BLaER1 treated with 17β-estradiol and CSF1 and Interleukin-3, amounts not matched to agents 10 nM and 100 nM (cell line): ENCODE results near the gene IQCK.

Source experiments
- H3K27ac ChIP-seq, 11 experiments: shearing (Covaris generic); formaldehyde crosslinking; 2 replicates each; pipeline ENCODE4 v1.8.1; 2022
- H3K27me3 ChIP-seq, 11 experiments: shearing (Covaris generic); formaldehyde crosslinking; 2 replicates each; pipeline ENCODE4 v1.8.1; 2022
- H3K36me3 ChIP-seq, 11 experiments: shearing (Covaris generic); formaldehyde crosslinking; 2 replicates each; pipeline ENCODE4 v1.8.1; 2022
- H3K4me1 ChIP-seq, 10 experiments: shearing (Covaris generic); formaldehyde crosslinking; 2 replicates each; pipeline ENCODE4 v1.8.1; 2022
- H3K4me2 ChIP-seq, 11 experiments: shearing (Covaris generic); formaldehyde crosslinking; 2 replicates each; pipeline ENCODE4 v1.8.1; 2022
- H3K4me3 ChIP-seq, 10 experiments: shearing (Covaris generic); formaldehyde crosslinking; 2 replicates each; pipeline ENCODE4 v1.8.1; 2022
- H3K9ac ChIP-seq, 11 experiments: shearing (Covaris generic); formaldehyde crosslinking; 2 replicates each; pipeline ENCODE4 v1.8.1; 2022
- H3K9me3 ChIP-seq, 11 experiments: shearing (Covaris generic); formaldehyde crosslinking; replicated peaks in 1 of 11; 2 replicates each; pipeline ENCODE4 v1.8.1; 2022
- H4K20me1 ChIP-seq, 11 experiments: shearing (Covaris generic); formaldehyde crosslinking; 2 replicates each; pipeline ENCODE4 v1.8.1; 2022
- Cebpa-rat ChIP-seq, 11 experiments: shearing (Covaris generic); IDR thresholded peaks; 2 replicates each; pipeline ENCODE4 v1.8.1; 2022

The IQCK gene

GRCh38 chr16:19753815-19754643 lies 36.0 kb downstream of the IQCK start:
- no peak overlapping the region for H3K27ac ChIP-seq
- no peak for TF ChIP-seq Cebpa-rat (IDR thresholded peaks at IDR 0.05)
- no peak overlapping the region for H3K4me3 ChIP-seq
- no peaks in the 10 kb centered on the region for H3K9me3 ChIP-seq
- no peaks in the 10 kb centered on the region for H3K36me3 ChIP-seq
- H3K27me3 ChIP-seq, result no peaks in the 10 kb centered on the region
- no peaks in the 10 kb centered on the region for H4K20me1 ChIP-seq
- no peak overlapping the region for H3K4me2 ChIP-seq
- no peak overlapping the region for H3K9ac ChIP-seq
- peaks cover 0 to 22% (median 16%) of the 10 kb centered on the region in 10 experiments; a peak in 16 of 20 replicates for H3K4me1 ChIP-seq

DNA sequence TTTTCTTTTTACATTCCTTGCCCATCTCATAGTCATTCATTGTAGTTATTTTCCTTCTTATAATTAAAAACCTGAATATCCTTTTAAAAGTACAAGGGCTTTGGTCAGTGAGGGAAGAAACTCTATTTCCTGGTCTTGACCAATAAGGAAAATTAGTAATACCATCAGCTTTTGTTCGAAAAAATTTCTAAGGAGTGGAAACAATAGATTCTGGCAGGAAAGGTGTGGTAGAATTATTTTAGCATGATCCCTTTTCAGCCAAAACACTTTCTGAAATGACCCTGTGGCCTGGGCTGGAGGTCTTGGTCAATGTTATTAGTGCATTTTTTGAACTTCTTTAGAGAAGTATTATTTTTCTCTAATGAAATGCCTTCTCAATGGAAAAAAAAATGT lies 36.6 kb downstream of the IQCK start:
- H3K27ac ChIP-seq, result no peak overlapping the region
- H3K9ac ChIP-seq, result no peak overlapping the region
- H3K9me3 ChIP-seq, result no peaks in the 10 kb centered on the region
- TF ChIP-seq Cebpa-rat (IDR thresholded peaks at IDR 0.05), result no peak
- H3K4me2 ChIP-seq, result no peak overlapping the region
- no peaks in the 10 kb centered on the region for H3K36me3 ChIP-seq
- H3K4me3 ChIP-seq, result no peak overlapping the region
- H4K20me1 ChIP-seq, result no peaks in the 10 kb centered on the region
- peaks cover 0 to 22% (median 16%) of the 10 kb centered on the region in 10 experiments; a peak in 16 of 20 replicates for H3K4me1 ChIP-seq
- no peaks in the 10 kb centered on the region for H3K27me3 ChIP-seq

- Histone ChIP-seq H3K9me3 (no peaks in the 10 kb centered on the region), H3K27me3 (no peaks in the 10 kb centered on the region), H3K4me3 (no peak overlapping the region), H4K20me1 (no peaks in the 10 kb centered on the region), H3K36me3 (no peaks in the 10 kb centered on the region), H3K27ac (no peak overlapping the region), H3K9ac (no peak overlapping the region), H3K4me2 (no peak overlapping the region), H3K4me1 (peaks cover 0 to 22% (median 16%) of the 10 kb centered on the region in 10 experiments; a peak in 16 of 20 replicates)
- TF ChIP-seq Cebpa-rat (IDR thresholded peaks at IDR 0.05), result no peak
Observed at GRCh38 chr16:19755268-19755667, 37.2 kb downstream of the IQCK start.

DNA sequence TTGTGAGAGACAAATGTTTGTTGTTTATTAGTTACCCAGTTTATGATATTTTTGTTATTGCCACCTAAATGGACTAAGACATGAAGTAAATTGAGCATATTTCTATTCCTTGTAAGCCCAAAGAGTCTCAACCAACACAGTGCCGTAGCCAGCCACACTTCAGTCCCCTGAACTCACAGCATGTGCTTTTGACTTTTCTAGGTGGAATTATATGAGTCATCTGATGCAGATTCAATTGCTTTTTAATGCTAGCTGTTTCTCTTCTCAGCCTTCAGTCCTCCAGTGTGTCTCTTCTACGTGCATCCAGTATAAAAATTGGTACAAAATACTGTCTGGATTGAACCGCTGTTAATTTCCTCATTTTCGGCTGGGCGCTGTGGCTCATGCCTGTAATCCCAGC lies 39.0 kb downstream of the IQCK start:
- Histone ChIP-seq H3K36me3 (no peaks in the 10 kb centered on the region), H3K4me3 (no peak overlapping the region), H3K27ac (no peak overlapping the region), H3K9ac (no peak overlapping the region), H3K9me3 (no peaks in the 10 kb centered on the region), H3K4me2 (peak overlapping the region in 5 of 11 experiments; percentile 49 to 71 (median 58); a peak in 5 of 22 replicates), H3K27me3 (no peaks in the 10 kb centered on the region), H4K20me1 (no peaks in the 10 kb centered on the region), H3K4me1 (peaks cover 0 to 22% (median 16%) of the 10 kb centered on the region in 10 experiments; a peak in 15 of 20 replicates)
- no peak for TF ChIP-seq Cebpa-rat (IDR thresholded peaks at IDR 0.05)

- Histone ChIP-seq H3K4me3 (no peak overlapping the region), H3K9me3 (no peaks in the 10 kb centered on the region), H3K36me3 (no peaks in the 10 kb centered on the region), H3K4me1 (peaks cover 0 to 22% (median 16%) of the 10 kb centered on the region in 10 experiments; a peak in 15 of 20 replicates), H3K9ac (peak overlapping the region in 2 of 11 experiments; percentile 17 to 27; a peak in 3 of 22 replicates), H4K20me1 (no peaks in the 10 kb centered on the region), H3K27ac (peak overlapping the region in 6 of 11 experiments; percentile 9 to 45 (median 37); a peak in 7 of 22 replicates), H3K4me2 (peak overlapping the region in 9 of 11 experiments; percentile 6 to 71 (median 54); a peak in 18 of 22 replicates), H3K27me3 (no peaks in the 10 kb centered on the region)
- TF ChIP-seq Cebpa-rat (IDR thresholded peaks at IDR 0.05), result no peak
Observed at GRCh38 chr16:19757762-19758595, 39.9 kb downstream of the IQCK start.

GRCh38 chr16:19760356-19761060 lies 42.4 kb downstream of the IQCK start:
- Histone ChIP-seq H3K4me2 (no peak overlapping the region), H3K9ac (no peak overlapping the region), H4K20me1 (no peaks in the 10 kb centered on the region), H3K27ac (no peak overlapping the region), H3K9me3 (no peaks in the 10 kb centered on the region), H3K4me3 (no peak overlapping the region), H3K4me1 (peaks cover 3 to 26% (median 20%) of the 10 kb centered on the region in 10 experiments; a peak in 19 of 20 replicates), H3K27me3 (no peaks in the 10 kb centered on the region), H3K36me3 (no peaks in the 10 kb centered on the region)
- no peak for TF ChIP-seq Cebpa-rat (IDR thresholded peaks at IDR 0.05)

DNA sequence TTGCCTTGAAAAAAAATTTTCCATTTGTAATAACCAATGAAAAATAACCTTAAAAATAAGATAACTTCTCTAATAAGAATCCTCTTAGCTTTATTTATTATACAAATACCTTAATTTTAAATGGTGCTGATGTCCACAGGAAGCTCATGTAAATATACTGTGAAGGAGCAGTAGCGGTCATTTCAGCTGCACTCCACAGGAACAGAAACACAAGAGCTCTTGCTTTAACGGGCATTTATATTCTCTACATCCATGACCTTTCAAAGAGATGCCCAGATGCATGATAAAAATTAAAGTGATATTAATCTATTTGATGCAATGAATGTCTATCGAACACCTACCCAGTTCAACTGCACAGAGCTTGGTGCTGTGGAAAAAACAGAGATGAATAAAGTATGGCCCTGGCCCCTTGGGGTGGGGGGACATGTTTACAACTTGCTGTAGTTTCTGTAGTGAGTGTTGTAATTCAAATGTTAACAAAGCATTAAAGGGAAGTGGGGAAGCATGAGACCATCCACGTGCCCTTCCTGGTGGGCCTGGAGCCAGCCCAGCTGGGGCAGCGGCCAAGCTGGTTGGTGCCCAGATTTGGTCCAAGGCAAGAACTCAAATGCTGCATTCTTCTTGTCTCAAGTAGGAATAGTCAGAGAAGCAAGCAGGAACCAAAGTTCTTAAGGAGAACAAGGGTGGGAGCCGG lies 47.9 kb downstream of the IQCK start:
- Histone ChIP-seq H3K27ac (peak overlapping the region; percentile 6 to 96 (median 89); a peak in 20 of 22 replicates), H4K20me1 (no peaks in the 10 kb centered on the region), H3K36me3 (peaks cover 0 to 10% (median 7%) of the 10 kb centered on the region in 11 experiments; a peak in 6 of 22 replicates), H3K4me2 (peak overlapping the region; percentile 74 to 89 (median 80)), H3K27me3 (no peaks in the 10 kb centered on the region), H3K4me1 (peaks cover 25 to 40% (median 35%) of the 10 kb centered on the region in 10 experiments), H3K9me3 (peaks cover 19 to 30% (median 26%) of the 10 kb centered on the region in 11 experiments), H3K4me3 (peak overlapping the region in 3 of 10 experiments; percentile 12 to 47 (median 22); a peak in 6 of 20 replicates), H3K9ac (peak overlapping the region in 8 of 11 experiments; percentile 72 to 82 (median 80); a peak in 16 of 22 replicates)
- peak in 2 of 11 experiments; percentile 31 to 53; a peak in 2 of 22 replicates for TF ChIP-seq Cebpa-rat (IDR thresholded peaks at IDR 0.05)

DNA sequence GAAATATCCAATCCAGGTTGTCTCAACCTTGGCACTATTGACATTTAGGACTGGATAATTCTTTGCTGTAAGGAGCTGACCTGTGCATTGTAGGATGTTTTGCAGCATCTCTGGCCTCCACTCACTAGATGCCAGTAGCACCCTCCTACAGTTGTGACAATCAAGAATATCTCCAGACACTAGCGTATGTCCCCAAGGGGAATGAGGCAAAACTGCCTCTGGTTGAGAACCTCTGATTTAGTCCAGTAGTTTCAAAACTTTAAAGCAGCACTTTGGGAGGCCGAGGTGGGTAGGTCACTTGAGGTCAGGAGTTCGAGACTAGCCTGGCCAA lies 48.4 kb downstream of the IQCK start:
- Histone ChIP-seq H3K36me3 (peaks cover 0 to 10% (median 7%) of the 10 kb centered on the region in 11 experiments; a peak in 6 of 22 replicates), H3K9me3 (peaks cover 19 to 30% (median 26%) of the 10 kb centered on the region in 11 experiments), H4K20me1 (no peaks in the 10 kb centered on the region), H3K4me2 (peak overlapping the region; percentile 74 to 89 (median 80)), H3K4me1 (peaks cover 25 to 45% (median 38%) of the 10 kb centered on the region in 10 experiments), H3K9ac (peak overlapping the region in 8 of 11 experiments; percentile 72 to 82 (median 80); a peak in 16 of 22 replicates), H3K27me3 (no peaks in the 10 kb centered on the region), H3K4me3 (peak overlapping the region in 5 of 10 experiments; percentile 45 to 55 (median 47); a peak in 6 of 20 replicates), H3K27ac (peak overlapping the region in 10 of 11 experiments; percentile 6 to 96 (median 90); a peak in 20 of 22 replicates)
- TF ChIP-seq Cebpa-rat (IDR thresholded peaks at IDR 0.05), result 0 out of 22 replicates have a peak, but pooled peaks of 1 of the 11 experiments have one; percentile 1
